ENCODE data around the gene ABI3BP.

ABI3BP gene

GRCh38 chr3:100756441-100756840, 236.8 kb downstream of the ABI3BP start:
- no peak overlapping the region for H3K4me2 ChIP-seq
- no peaks in the 10 kb centered on the region for H3K27me3 ChIP-seq
- H3K9me3 ChIP-seq, result no peaks in the 10 kb centered on the region
- H3K9ac ChIP-seq, result no peak overlapping the region
- TF ChIP-seq Cebpa-rat (IDR thresholded peaks at IDR 0.05), result no peak
- H3K4me1 ChIP-seq, result no peaks in the 10 kb centered on the region
- no peak overlapping the region for H3K4me3 ChIP-seq
- no peaks in the 10 kb centered on the region for H4K20me1 ChIP-seq
- H3K36me3 ChIP-seq, result peaks cover 40% of the 10 kb centered on the region
- no peak overlapping the region for H3K27ac ChIP-seq

- no peak overlapping the region for H3K4me3 ChIP-seq
- H3K4me1 ChIP-seq, result no peaks in the 10 kb centered on the region
- H4K20me1 ChIP-seq, result no peaks in the 10 kb centered on the region
- no peaks in the 10 kb centered on the region for H3K27me3 ChIP-seq
- no peaks in the 10 kb centered on the region for H3K9me3 ChIP-seq
- H3K36me3 ChIP-seq, result peaks cover 53% of the 10 kb centered on the region
- no peak for TF ChIP-seq Cebpa-rat (IDR thresholded peaks at IDR 0.05)
- H3K4me2 ChIP-seq, result no peak overlapping the region
- no peak overlapping the region for H3K27ac ChIP-seq
- no peak overlapping the region for H3K9ac ChIP-seq
Observed at GRCh38 chr3:100754563-100755334, 238.5 kb downstream of the ABI3BP start.

GRCh38 chr3:100753846-100754245, 239.4 kb downstream of the ABI3BP start:
- no peak overlapping the region for H3K4me2 ChIP-seq

GRCh38 chr3:100748967-100749366, 244.3 kb downstream of the ABI3BP start:
- peaks cover 6% of the 10 kb centered on the region for H4K20me1 ChIP-seq
- no peak overlapping the region for H3K4me2 ChIP-seq
- no peak overlapping the region for H3K9ac ChIP-seq
- H3K4me1 ChIP-seq, result no peaks in the 10 kb centered on the region
- no peaks in the 10 kb centered on the region for H3K9me3 ChIP-seq
- no peak for TF ChIP-seq Cebpa-rat (IDR thresholded peaks at IDR 0.05)
- no peaks in the 10 kb centered on the region for H3K27me3 ChIP-seq
- no peak overlapping the region for H3K4me3 ChIP-seq
- peaks cover 93% of the 10 kb centered on the region for H3K36me3 ChIP-seq
- no peak overlapping the region for H3K27ac ChIP-seq

More at GRCh38 chr3:100753846-100754245, 239.4 kb downstream of the ABI3BP start:
- Histone ChIP-seq H3K27ac (no peak overlapping the region), H3K4me3 (no peak overlapping the region), H3K27me3 (no peaks in the 10 kb centered on the region), H3K9me3 (no peaks in the 10 kb centered on the region), H3K36me3 (peaks cover 62% of the 10 kb centered on the region), H3K4me1 (no peaks in the 10 kb centered on the region), H4K20me1 (no peaks in the 10 kb centered on the region), H3K9ac (no peak overlapping the region)
- TF ChIP-seq Cebpa-rat (IDR thresholded peaks at IDR 0.05), result no peak

GRCh38 chr3:100748220-100748619, 245.0 kb downstream of the ABI3BP start:
- H3K4me2 ChIP-seq, result no peak overlapping the region
- H3K9ac ChIP-seq, result no peak overlapping the region
- TF ChIP-seq Cebpa-rat (IDR thresholded peaks at IDR 0.05), result no peak
- no peaks in the 10 kb centered on the region for H3K9me3 ChIP-seq
- peaks cover 92% of the 10 kb centered on the region for H3K36me3 ChIP-seq
- H3K4me3 ChIP-seq, result no peak overlapping the region
- no peaks in the 10 kb centered on the region for H3K27me3 ChIP-seq
- H4K20me1 ChIP-seq, result peaks cover 6% of the 10 kb centered on the region
- no peak overlapping the region for H3K27ac ChIP-seq
- H3K4me1 ChIP-seq, result no peaks in the 10 kb centered on the region

- peaks cover 6% of the 10 kb centered on the region for H4K20me1 ChIP-seq
- no peak for TF ChIP-seq Cebpa-rat (IDR thresholded peaks at IDR 0.05)
- H3K36me3 ChIP-seq, result peaks cover 89% of the 10 kb centered on the region
- no peaks in the 10 kb centered on the region for H3K9me3 ChIP-seq
- no peak overlapping the region for H3K9ac ChIP-seq
- H3K27ac ChIP-seq, result no peak overlapping the region
- H3K27me3 ChIP-seq, result no peaks in the 10 kb centered on the region
- no peak overlapping the region for H3K4me2 ChIP-seq
- H3K4me3 ChIP-seq, result no peak overlapping the region
- H3K4me1 ChIP-seq, result no peaks in the 10 kb centered on the region
Observed at GRCh38 chr3:100746092-100746491, 247.1 kb downstream of the ABI3BP start.

GRCh38 chr3:100745617-100746016, 247.6 kb downstream of the ABI3BP start:
- no peak for TF ChIP-seq Cebpa-rat (IDR thresholded peaks at IDR 0.05)
- no peak overlapping the region for H3K4me3 ChIP-seq
- peaks cover 88% of the 10 kb centered on the region for H3K36me3 ChIP-seq
- H3K27ac ChIP-seq, result no peak overlapping the region
- no peaks in the 10 kb centered on the region for H3K4me1 ChIP-seq
- peaks cover 6% of the 10 kb centered on the region for H4K20me1 ChIP-seq
- no peaks in the 10 kb centered on the region for H3K9me3 ChIP-seq
- H3K27me3 ChIP-seq, result no peaks in the 10 kb centered on the region
- H3K9ac ChIP-seq, result no peak overlapping the region
- no peak overlapping the region for H3K4me2 ChIP-seq

- no peak for TF ChIP-seq Cebpa-rat (IDR thresholded peaks at IDR 0.05)
- Histone ChIP-seq H3K9me3 (no peaks in the 10 kb centered on the region), H3K36me3 (peaks cover 91% of the 10 kb centered on the region)
Observed at GRCh38 chr3:100744671-100745070, 248.6 kb downstream of the ABI3BP start.

GRCh38 chr3:100743535-100743934, 249.7 kb downstream of the ABI3BP start:
- Histone ChIP-seq H3K27ac (no peak overlapping the region), H3K27me3 (no peaks in the 10 kb centered on the region), H3K9me3 (no peaks in the 10 kb centered on the region), H3K9ac (no peak overlapping the region), H3K4me1 (no peaks in the 10 kb centered on the region), H3K4me2 (no peak overlapping the region), H3K4me3 (no peak overlapping the region), H3K36me3 (peaks cover 91% of the 10 kb centered on the region), H4K20me1 (peaks cover 6% of the 10 kb centered on the region)
- TF ChIP-seq Cebpa-rat (IDR thresholded peaks at IDR 0.05), result no peak

More at GRCh38 chr3:100744671-100745070, 248.6 kb downstream of the ABI3BP start:
- Histone ChIP-seq H3K27me3 (no peaks in the 10 kb centered on the region), H3K4me3 (no peak overlapping the region), H3K9ac (no peak overlapping the region), H3K4me2 (no peak overlapping the region), H4K20me1 (peaks cover 6% of the 10 kb centered on the region), H3K4me1 (no peaks in the 10 kb centered on the region), H3K27ac (no peak overlapping the region)

GRCh38 chr3:100740207-100740606, 253.0 kb downstream of the ABI3BP start:
- Histone ChIP-seq H3K4me1 (no peaks in the 10 kb centered on the region), H3K4me2 (no peak overlapping the region), H4K20me1 (peaks cover 24% of the 10 kb centered on the region), H3K4me3 (no peak overlapping the region), H3K9me3 (no peaks in the 10 kb centered on the region), H3K36me3 (peaks cover 94% of the 10 kb centered on the region), H3K27me3 (no peaks in the 10 kb centered on the region), H3K27ac (no peak overlapping the region), H3K9ac (no peak overlapping the region)
- TF ChIP-seq Cebpa-rat (IDR thresholded peaks at IDR 0.05), result no peak
